ENCODE data around the gene SYNE3.

DNA sequence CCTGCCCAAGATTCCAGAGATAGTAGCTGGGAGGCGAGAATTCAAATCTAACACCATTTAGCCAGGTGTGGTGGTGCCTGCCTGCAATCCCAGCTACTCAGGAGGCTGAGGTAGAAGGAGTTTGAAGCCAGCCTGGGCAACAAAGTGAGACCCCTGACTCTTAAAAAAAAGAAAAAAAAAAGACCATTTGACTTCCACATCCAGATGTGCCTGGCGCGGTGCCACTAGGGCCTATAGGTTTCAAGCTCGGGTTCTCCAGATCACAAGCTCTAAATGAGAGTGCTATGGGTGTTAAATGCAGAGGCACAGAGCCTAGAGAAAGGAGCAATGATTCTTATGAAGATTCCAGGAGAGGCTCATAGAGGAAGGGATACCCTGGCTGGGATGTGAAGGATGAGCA, 22.5 kb downstream of the SYNE3 start:
- TF ChIP-seq CTCF (conservative IDR thresholded peaks at IDR 0.05; ENCODE audit: low read depth, low read length) (no peak), EZH2phosphoT487 (IDR thresholded peaks at IDR 0.05; ENCODE audit: borderline replicate concordance, low read length) (no peak)
